HL-60 (cell line): ENCODE measurements around the gene GID8.

Experiments used
- DNase-seq, 2 experiments: peaks; one replicate each; pipeline ENCODE4 v3.0.0-alpha.2; 2010 to 2020; ENCODE audit warnings: low read depth in 1 of 2, low spot score in 1 of 2
- H3K27ac ChIP-seq: fragments of 250-450 bp; sonication (Bioruptor Pico); replicated peaks from 2 replicates; pipeline ENCODE4 v1.5.1; 2020; ENCODE audit warnings: mild to moderate bottlenecking, moderate library complexity
- H3K27me3 ChIP-seq: fragments of 250-450 bp; sonication (Bioruptor Pico); 2 replicates; pipeline ENCODE4 v1.5.1; 2021; ENCODE audit warnings: mild to moderate bottlenecking, moderate library complexity; ENCODE audit not compliant: insufficient read depth, poor library complexity, severe bottlenecking
- H3K4me3 ChIP-seq: replicated peaks from 2 replicates; pipeline ENCODE4 v1.5.1; 2011; ENCODE audit warnings: mild to moderate bottlenecking, control low read depth, low read length; ENCODE audit not compliant: insufficient read depth
- GABPA ChIP-seq: IDR thresholded peaks from 2 replicates; pipeline ENCODE4 v1.6.1; 2012; ENCODE audit warnings: low read depth
- POLR2AphosphoS5 ChIP-seq: IDR thresholded peaks from 2 replicates; pipeline ENCODE4 v1.6.1; 2012; ENCODE audit warnings: low read depth
- SPI1 ChIP-seq: IDR thresholded peaks from 2 replicates; pipeline ENCODE4 v1.6.1; 2012; ENCODE audit warnings: low read depth, mild to moderate bottlenecking, borderline replicate concordance
- TF ChIP-seq, protein P1 (sequence below): IDR thresholded peaks from 2 replicates; pipeline ENCODE4 v1.6.1; 2012; ENCODE audit warnings: low read depth; ENCODE audit not compliant: insufficient replicate concordance
- TF ChIP-seq, protein P2 (sequence below): IDR thresholded peaks from one replicate; pipeline ENCODE4 v1.5.1; 2011; ENCODE audit warnings: low read length, control low read depth, inconsistent platforms; ENCODE audit not compliant: insufficient read depth

Gene GID8

DNA sequence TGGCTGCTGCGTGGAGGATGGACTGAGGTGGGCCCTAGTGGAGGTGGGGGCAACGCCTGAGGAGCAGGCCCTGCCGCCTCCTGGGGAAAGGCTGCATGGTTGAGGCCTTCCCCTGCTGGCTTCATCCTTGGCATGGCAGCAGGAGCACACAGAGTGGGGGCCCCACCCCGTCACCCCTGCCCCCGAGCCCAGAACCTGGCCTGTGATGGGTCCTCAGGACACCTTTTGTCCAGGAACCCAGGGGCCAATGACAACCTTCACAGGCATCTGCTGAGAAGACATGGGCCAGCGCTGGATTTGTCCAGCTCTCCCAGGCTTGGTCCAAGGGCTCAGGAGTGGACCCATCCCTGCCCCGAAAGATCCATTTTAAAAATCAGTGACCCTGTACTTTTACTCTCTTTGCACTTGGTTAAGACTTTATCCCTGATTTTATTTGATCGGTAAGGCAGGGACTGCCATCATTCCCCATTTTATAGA, 14.0 kb downstream of the GID8 start:
- no peak for TF ChIP-seq GABPA
- TF ChIP-seq POLR2AphosphoS5: no peak
- TF ChIP-seq, protein P1, sequence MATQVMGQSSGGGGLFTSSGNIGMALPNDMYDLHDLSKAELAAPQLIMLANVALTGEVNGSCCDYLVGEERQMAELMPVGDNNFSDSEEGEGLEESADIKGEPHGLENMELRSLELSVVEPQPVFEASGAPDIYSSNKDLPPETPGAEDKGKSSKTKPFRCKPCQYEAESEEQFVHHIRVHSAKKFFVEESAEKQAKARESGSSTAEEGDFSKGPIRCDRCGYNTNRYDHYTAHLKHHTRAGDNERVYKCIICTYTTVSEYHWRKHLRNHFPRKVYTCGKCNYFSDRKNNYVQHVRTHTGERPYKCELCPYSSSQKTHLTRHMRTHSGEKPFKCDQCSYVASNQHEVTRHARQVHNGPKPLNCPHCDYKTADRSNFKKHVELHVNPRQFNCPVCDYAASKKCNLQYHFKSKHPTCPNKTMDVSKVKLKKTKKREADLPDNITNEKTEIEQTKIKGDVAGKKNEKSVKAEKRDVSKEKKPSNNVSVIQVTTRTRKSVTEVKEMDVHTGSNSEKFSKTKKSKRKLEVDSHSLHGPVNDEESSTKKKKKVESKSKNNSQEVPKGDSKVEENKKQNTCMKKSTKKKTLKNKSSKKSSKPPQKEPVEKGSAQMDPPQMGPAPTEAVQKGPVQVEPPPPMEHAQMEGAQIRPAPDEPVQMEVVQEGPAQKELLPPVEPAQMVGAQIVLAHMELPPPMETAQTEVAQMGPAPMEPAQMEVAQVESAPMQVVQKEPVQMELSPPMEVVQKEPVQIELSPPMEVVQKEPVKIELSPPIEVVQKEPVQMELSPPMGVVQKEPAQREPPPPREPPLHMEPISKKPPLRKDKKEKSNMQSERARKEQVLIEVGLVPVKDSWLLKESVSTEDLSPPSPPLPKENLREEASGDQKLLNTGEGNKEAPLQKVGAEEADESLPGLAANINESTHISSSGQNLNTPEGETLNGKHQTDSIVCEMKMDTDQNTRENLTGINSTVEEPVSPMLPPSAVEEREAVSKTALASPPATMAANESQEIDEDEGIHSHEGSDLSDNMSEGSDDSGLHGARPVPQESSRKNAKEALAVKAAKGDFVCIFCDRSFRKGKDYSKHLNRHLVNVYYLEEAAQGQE: no peak
- TF ChIP-seq SPI1: no peak
- TF ChIP-seq, protein P2, sequence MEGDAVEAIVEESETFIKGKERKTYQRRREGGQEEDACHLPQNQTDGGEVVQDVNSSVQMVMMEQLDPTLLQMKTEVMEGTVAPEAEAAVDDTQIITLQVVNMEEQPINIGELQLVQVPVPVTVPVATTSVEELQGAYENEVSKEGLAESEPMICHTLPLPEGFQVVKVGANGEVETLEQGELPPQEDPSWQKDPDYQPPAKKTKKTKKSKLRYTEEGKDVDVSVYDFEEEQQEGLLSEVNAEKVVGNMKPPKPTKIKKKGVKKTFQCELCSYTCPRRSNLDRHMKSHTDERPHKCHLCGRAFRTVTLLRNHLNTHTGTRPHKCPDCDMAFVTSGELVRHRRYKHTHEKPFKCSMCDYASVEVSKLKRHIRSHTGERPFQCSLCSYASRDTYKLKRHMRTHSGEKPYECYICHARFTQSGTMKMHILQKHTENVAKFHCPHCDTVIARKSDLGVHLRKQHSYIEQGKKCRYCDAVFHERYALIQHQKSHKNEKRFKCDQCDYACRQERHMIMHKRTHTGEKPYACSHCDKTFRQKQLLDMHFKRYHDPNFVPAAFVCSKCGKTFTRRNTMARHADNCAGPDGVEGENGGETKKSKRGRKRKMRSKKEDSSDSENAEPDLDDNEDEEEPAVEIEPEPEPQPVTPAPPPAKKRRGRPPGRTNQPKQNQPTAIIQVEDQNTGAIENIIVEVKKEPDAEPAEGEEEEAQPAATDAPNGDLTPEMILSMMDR: no peak
- Histone ChIP-seq H3K27ac (peak overlapping the region; percentile 95), H3K4me3 (peak overlapping the region; percentile 79), H3K27me3 (no peaks in the 10 kb centered on the region)
- no peak for DNase-seq

DNA sequence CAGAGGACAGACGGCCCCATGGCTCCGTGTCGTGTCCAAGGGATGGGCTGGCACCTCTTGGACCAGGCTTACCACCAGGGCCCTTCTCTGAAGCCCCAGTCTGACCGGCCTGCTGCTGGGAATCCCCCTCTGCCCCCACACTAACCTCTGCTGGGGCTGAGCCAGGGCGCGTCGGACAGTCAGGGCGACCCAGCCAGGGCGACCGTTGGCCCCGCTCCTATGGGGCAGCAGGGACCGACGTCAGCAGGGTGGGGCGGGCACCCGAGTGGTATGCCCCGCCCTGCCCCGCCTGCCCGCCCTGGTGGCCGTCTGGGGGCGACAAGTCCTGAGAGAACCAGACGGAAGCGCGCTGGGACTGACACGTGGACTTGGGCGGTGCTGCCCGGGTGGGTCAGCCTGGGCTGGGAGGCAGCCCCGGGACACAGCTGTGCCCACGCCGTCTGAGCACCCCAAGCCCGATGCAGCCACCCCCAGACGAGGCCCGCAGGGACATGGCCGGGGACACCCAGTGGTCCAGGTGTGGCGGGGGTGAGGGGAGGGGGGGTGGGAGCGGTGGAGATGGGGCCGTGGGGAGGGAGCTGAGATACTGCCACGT, 14.5 kb downstream of the GID8 start, which contains the start of gene SLC17A9:
Gene SLC17A9 (plus strand): TSS at position 337 of the 595 bp plus-strand sequence. CDS start 122 bp downstream, at position 459.
- peak; percentile 86 to 95 for DNase-seq

DNA sequence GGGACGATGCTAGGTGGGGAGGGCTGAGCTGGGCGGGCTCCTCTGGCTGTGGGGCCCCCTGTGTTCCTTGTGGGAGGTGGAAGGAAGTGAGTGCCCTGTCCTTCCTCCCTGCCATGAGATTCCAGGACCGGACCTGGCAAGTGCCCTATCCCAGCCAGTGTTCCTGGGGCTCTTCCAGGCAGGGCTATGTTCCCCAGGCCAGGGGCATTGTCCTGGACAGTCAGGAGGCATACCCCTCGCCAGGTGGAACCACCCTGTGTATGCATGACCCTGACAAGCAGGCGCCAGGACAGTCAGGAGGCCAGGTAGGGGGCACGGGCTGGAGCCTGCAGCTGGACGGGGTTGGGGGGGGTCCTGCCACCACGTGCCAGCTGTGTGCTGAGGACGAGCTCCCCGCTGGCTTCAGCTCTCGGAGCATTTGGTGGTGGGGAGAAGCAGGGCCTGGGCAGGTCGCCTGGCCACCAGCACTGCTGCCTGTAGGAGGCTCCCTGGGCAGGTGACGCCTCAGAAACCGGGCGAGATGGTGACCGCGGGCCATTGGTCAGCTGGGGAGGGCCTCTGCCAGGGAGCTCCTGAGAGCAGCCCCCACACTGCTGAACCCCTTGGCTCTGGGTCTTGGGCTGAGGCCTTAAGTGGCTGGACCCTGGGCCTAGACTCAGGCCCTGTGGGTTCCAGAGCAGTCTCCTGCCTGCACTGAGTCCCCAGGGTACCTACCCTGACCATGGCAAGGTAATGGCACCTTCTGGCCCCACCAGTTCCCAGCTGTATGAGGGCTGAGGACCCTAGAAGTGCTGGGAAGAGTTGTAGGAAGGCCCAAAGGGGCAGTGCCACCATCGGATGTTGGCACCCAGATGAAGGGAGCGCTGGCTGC, 15.3 kb downstream of the GID8 start:
- TF ChIP-seq, protein P1: no peak
- TF ChIP-seq, protein P2: no peak
- TF ChIP-seq SPI1: no peak
- peak in 1 of 2 experiments; percentile 45 for DNase-seq
- Histone ChIP-seq H3K27me3 (no peaks in the 10 kb centered on the region), H3K4me3 (peak overlapping the region; percentile 79), H3K27ac (peak overlapping the region; percentile 95)

More for the DNA sequence above, 14.5 kb downstream of the GID8 start, which contains the start of gene SLC17A9:
- peak within 1 kb of the TSS; percentile 95 for H3K27ac ChIP-seq
- TF ChIP-seq, protein P2: no peak
- TF ChIP-seq, protein P1: no peak
- TF ChIP-seq POLR2AphosphoS5 (peak; percentile 59), GABPA (no peak), SPI1 (no peak)
- H3K4me3 ChIP-seq: peak within 1 kb of the TSS; percentile 79
- H3K27me3 ChIP-seq: no peaks in the 10 kb centered on the region
